HEK293 (cell line): ENCODE results near the gene MAP2.

Experiments
- CTCF ChIA-PET: fragments of 350-600 bp; formaldehyde crosslinking; extraction: SDS; loops from one replicate; lab custom pipeline; 2021; ENCODE audit warnings: antibody characterized with exemption; lab: Yijun Ruan, JAX
- POLR2A ChIA-PET: fragments of 300-600 bp; formaldehyde crosslinking; extraction: SDS; loops from one replicate; lab custom pipeline; 2020; ENCODE audit warnings: antibody characterized with exemption, inconsistent platforms; lab: Yijun Ruan, JAX
- H3K27ac ChIP-seq: fragments of 200-500 bp; sonication (Bioruptor generic); 2 replicates; pipeline ENCODE4 v1.5.1; 2014; ENCODE audit warnings: low read depth, low read length, control low read depth, inconsistent platforms; ENCODE audit errors: extremely low read depth
- H3K36me3 ChIP-seq, 2 experiments: fragments of 200-500 bp in 1 of 2; sonication (Bioruptor generic) in 1 of 2; 1 replicate in 1 of 2; 2 replicates in 1 of 2; pipeline ENCODE4 v1.5.1; 2014 to 2017; ENCODE audit warnings: inconsistent platforms in 2 of 2, low read length in 2 of 2; ENCODE audit not compliant: control insufficient read depth in 2 of 2, insufficient read depth in 1 of 2
- H3K4me1 ChIP-seq: fragments of 200-500 bp; sonication (Bioruptor generic); 2 replicates; pipeline ENCODE4 v1.5.1; 2014; ENCODE audit warnings: mild to moderate bottlenecking, low read length, inconsistent platforms; ENCODE audit not compliant: control insufficient read depth, insufficient read depth
- H3K4me3 ChIP-seq: 2 replicates; pipeline ENCODE4 v1.5.1; 2011; ENCODE audit warnings: low read depth, mild to moderate bottlenecking, control low read depth, low read length, moderate library complexity
- H3K9me3 ChIP-seq: fragments of 200-500 bp; sonication (Bioruptor generic); 2 replicates; pipeline ENCODE4 v1.5.1; 2014; ENCODE audit warnings: low read depth, low read length, inconsistent platforms; ENCODE audit not compliant: control insufficient read depth, insufficient read depth
- HOXC10 ChIP-seq: sonication (generic); formaldehyde crosslinking; IDR thresholded peaks from 2 replicates; pipeline ENCODE4 v1.8.1; 2023; ENCODE audit warnings: mild to moderate bottlenecking, missing genetic modification reagents
- INSM2 ChIP-seq: fragments of 450-650 bp; formaldehyde crosslinking; IDR thresholded peaks from 2 replicates; pipeline ENCODE4 v1.5.1; 2016; ENCODE audit warnings: missing biosample characterization, missing genetic modification characterization
- KLF10 ChIP-seq: fragments of 450-650 bp; IDR thresholded peaks from 2 replicates; pipeline ENCODE4 v1.5.1; 2018; ENCODE audit warnings: missing biosample characterization, mild to moderate bottlenecking, missing genetic modification characterization
- KLF7 ChIP-seq: fragments of 450-650 bp; formaldehyde crosslinking; IDR thresholded peaks from 2 replicates; pipeline ENCODE4 v1.5.1; 2016; ENCODE audit warnings: missing biosample characterization, missing genetic modification characterization, borderline replicate concordance
- OSR2 ChIP-seq: fragments of 450-650 bp; formaldehyde crosslinking; IDR thresholded peaks from 2 replicates; pipeline ENCODE4 v1.5.1; 2016; ENCODE audit warnings: missing biosample characterization, missing genetic modification characterization
- PRDM10 ChIP-seq: fragments of 450-650 bp; formaldehyde crosslinking; IDR thresholded peaks from 2 replicates; pipeline ENCODE4 v1.5.1; 2016; ENCODE audit warnings: missing biosample characterization, missing genetic modification characterization
- RBAK ChIP-seq: fragments of 450-650 bp; formaldehyde crosslinking; IDR thresholded peaks from 2 replicates; pipeline ENCODE4 v1.5.1; 2016; ENCODE audit warnings: missing biosample characterization, missing genetic modification characterization
- SP7 ChIP-seq: fragments of 450-650 bp; formaldehyde crosslinking; IDR thresholded peaks from 2 replicates; pipeline ENCODE4 v1.5.1; 2016; ENCODE audit warnings: missing biosample characterization, missing genetic modification characterization
- WT1 ChIP-seq: fragments of 450-650 bp; formaldehyde crosslinking; IDR thresholded peaks from 2 replicates; pipeline ENCODE4 v1.5.1; 2016; ENCODE audit warnings: missing biosample characterization, missing genetic modification characterization
- ZBTB17 ChIP-seq: fragments of 450-650 bp; formaldehyde crosslinking; IDR thresholded peaks from 2 replicates; pipeline ENCODE4 v1.5.1; 2016; ENCODE audit warnings: missing biosample characterization, missing genetic modification characterization
- ZBTB49 ChIP-seq: fragments of 450-650 bp; formaldehyde crosslinking; IDR thresholded peaks from 2 replicates; pipeline ENCODE4 v1.5.1; 2016; ENCODE audit warnings: missing biosample characterization, missing genetic modification characterization, low read depth
- ZEB2 ChIP-seq: fragments of 450-650 bp; formaldehyde crosslinking; IDR thresholded peaks from 2 replicates; pipeline ENCODE4 v1.5.1; 2016; ENCODE audit warnings: missing biosample characterization, missing genetic modification characterization
- ZNF221 ChIP-seq: fragments of 450-650 bp; formaldehyde crosslinking; IDR thresholded peaks from 2 replicates; pipeline ENCODE4 v1.5.1; 2017; ENCODE audit warnings: missing biosample characterization, missing genetic modification characterization, borderline replicate concordance
- ZNF24 ChIP-seq: fragments of 450-650 bp; formaldehyde crosslinking; IDR thresholded peaks from 2 replicates; pipeline ENCODE4 v1.5.1; 2016; ENCODE audit warnings: missing biosample characterization, missing genetic modification characterization
- ZNF416 ChIP-seq: fragments of 450-650 bp; formaldehyde crosslinking; IDR thresholded peaks from 2 replicates; pipeline ENCODE4 v1.5.1; 2016; ENCODE audit warnings: missing biosample characterization, missing genetic modification characterization
- ZNF449 ChIP-seq: fragments of 450-650 bp; formaldehyde crosslinking; IDR thresholded peaks from 2 replicates; pipeline ENCODE4 v1.5.1; 2017; ENCODE audit warnings: missing biosample characterization, mild to moderate bottlenecking, missing genetic modification characterization, moderate library complexity
- ZNF530 ChIP-seq: fragments of 450-650 bp; formaldehyde crosslinking; IDR thresholded peaks from 2 replicates; pipeline ENCODE4 v1.5.1; 2016; ENCODE audit warnings: low read depth, missing biosample characterization, missing genetic modification characterization
- ZNF639 ChIP-seq: fragments of 450-650 bp; formaldehyde crosslinking; IDR thresholded peaks from 2 replicates; pipeline ENCODE4 v1.5.1; 2016; ENCODE audit warnings: missing biosample characterization, missing genetic modification characterization
- ZNF660 ChIP-seq: fragments of 450-650 bp; IDR thresholded peaks from 2 replicates; pipeline ENCODE4 v1.5.1; 2018; ENCODE audit warnings: missing biosample characterization, mild to moderate bottlenecking, missing genetic modification characterization
- ZNF792 ChIP-seq: fragments of 450-650 bp; formaldehyde crosslinking; IDR thresholded peaks from 2 replicates; pipeline ENCODE4 v1.5.1; 2016; ENCODE audit warnings: missing biosample characterization, missing genetic modification characterization

Gene MAP2

GRCh38 chr2:209473930-209474419, 50.1 kb downstream of the MAP2 start (continued):
- TF ChIP-seq INSM2 (tag by site-specific recombination) (peak; percentile 80; the same call in 1 of the 2 replicates), ZEB2 (tag by site-specific recombination) (peak; percentile 79), HOXC10 (CRISPR knock-in tag) (no peak), PRDM10 (peak; percentile 47; the same call in 1 of the 2 replicates), WT1 (tag by site-specific recombination) (peak; percentile 87), KLF10 (tag by site-specific recombination) (peak; percentile 64), ZBTB17 (tag by site-specific recombination) (peak; percentile 89)
- TF ChIP-seq, all 188 proteins: peak for 39

GRCh38 chr2:209474960-209475359, 51.1 kb downstream of the MAP2 start:
- POLR2A ChIA-PET = no interaction called here
- no peaks in the 10 kb centered on the region for H3K36me3 ChIP-seq
- no peaks in the 10 kb centered on the region for H3K9me3 ChIP-seq
- CTCF ChIA-PET = interaction anchor here (0.8 to 1.1 kb wide), 3 partner anchors 18 to 1114 kb away, joined by 3 read pairs; no protein-coding TSS in a partner anchor
- H3K4me1 ChIP-seq = peaks cover 58% of the 10 kb centered on the region
- H3K27ac ChIP-seq = no peak overlapping the region
- H3K4me3 ChIP-seq = no peak overlapping the region
- TF ChIP-seq OSR2 (tag by site-specific recombination) (peak; percentile 69; the same call in 1 of the 2 replicates), SP7 (peak; percentile 42), RBAK (tag by site-specific recombination) (no peak), ZNF530 (tag by site-specific recombination) (no peak), ZNF221 (tag by site-specific recombination) (no peak), KLF7 (no peak), ZNF24 (tag by site-specific recombination) (no peak), ZNF416 (tag by site-specific recombination) (no peak), ZNF639 (tag by site-specific recombination) (no peak), ZNF792 (tag by site-specific recombination) (no peak), ZNF660 (tag by site-specific recombination) (no peak), ZNF449 (tag by site-specific recombination) (no peak), ZBTB49 (tag by site-specific recombination) (no peak)
